ENCODE measurements around the gene ZMIZ1. TPM values are rescaled to one million over a fixed set of nuclear protein-coding genes. Genes with fewer than 3 reads are reported as not detected.

ZMIZ1 gene
- total RNA-seq, 2 donors from 2014 or later, result 27.2 to 42.2 TPM

GRCh38 chr10:79249186-79250121 lies 180.7 kb downstream of the ZMIZ1 start:
- TF ChIP-seq CTCF (IDR thresholded peaks at IDR 0.05), result no peak
- TF ChIP-seq POLR2A (IDR thresholded peaks at IDR 0.05), result no peak
- Histone ChIP-seq H3K4me1 (peaks cover 49% of the 10 kb centered on the region), H3K27me3 (no peaks in the 10 kb centered on the region), H3K9me3 (no peaks in the 10 kb centered on the region), H3K4me3 (no peak overlapping the region), H3K36me3 (replicated peaks in 1 of 2; ENCODE audit: insufficient read depth in 1 of 2, low read depth in 2 of 2) (no peaks in the 10 kb centered on the region), H3K27ac (peak overlapping the region in 2 of 4 donors; percentile 84 to 87)
- DNase-seq (no peak), ATAC-seq (no peak)
- intact Hi-C loops (cut with DNase I), result no loop called here
- WGBS, 2 donors, result 88 to 93% methylated on average over 9 to 20 of the region's 20 CpGs

DNA sequence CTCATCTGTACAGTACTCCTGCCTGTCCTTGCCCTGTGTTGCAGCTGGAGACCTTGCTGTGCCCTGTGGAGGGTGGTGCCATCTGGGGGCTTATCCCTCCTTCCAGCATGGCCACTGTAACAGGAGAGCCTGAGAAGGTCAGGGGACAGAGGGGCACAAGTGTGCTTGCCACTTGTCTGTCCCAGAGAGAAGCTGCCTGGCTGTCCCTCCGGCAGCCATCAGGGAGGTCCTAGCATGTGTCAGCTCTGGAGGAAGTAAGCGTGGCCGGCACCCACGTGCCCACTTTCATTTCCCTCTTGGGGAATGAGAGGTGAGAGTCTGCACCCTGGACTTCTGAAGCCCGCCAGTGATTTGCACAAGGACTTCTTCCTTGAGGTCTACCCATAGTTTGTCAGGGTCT lies 181.5 kb downstream of the ZMIZ1 start:
- DNase-seq, result peak in 1 of 4 donors; percentile 66
- no peaks in the 10 kb centered on the region for H3K9me3 ChIP-seq
- no peak for TF ChIP-seq POLR2A (IDR thresholded peaks at IDR 0.05)
- no peak for TF ChIP-seq CTCF (IDR thresholded peaks at IDR 0.05)
- peak overlapping the region in 2 of 4 donors; percentile 35 to 87 for H3K27ac ChIP-seq
- intact Hi-C loops (cut with DNase I), result no loop called here
- H3K36me3 ChIP-seq (replicated peaks in 1 of 2; ENCODE audit: insufficient read depth in 1 of 2, low read depth in 2 of 2), result no peaks in the 10 kb centered on the region
- no peaks in the 10 kb centered on the region for H3K27me3 ChIP-seq
- no peak for ATAC-seq
- peaks cover 41% of the 10 kb centered on the region for H3K4me1 ChIP-seq
- 49 to 70% methylated on average over 3 to 4 of the region's 5 CpGs for WGBS, 2 donors
- no peak overlapping the region for H3K4me3 ChIP-seq

DNA sequence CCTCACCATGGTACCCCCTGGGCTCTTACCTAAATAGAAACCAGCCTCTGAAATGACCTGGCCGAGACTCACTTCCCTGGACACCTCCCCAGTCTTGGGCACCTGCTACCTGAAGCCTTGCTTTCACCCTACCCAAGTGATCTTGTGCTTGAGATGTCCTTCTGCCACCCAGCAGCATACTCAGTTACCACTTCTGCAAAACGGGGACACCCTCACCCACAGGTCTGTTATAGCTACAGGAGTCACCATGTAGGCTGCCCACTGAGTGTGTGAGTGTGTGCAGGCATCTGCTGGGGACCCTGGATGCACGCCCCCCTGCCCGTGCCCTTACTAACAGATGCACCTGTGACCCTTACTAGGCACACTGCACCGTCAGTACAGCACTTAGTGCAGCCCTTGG lies 183.7 kb downstream of the ZMIZ1 start:
- no peak for TF ChIP-seq POLR2A (IDR thresholded peaks at IDR 0.05)
- Histone ChIP-seq H3K27me3 (no peaks in the 10 kb centered on the region), H3K9me3 (no peaks in the 10 kb centered on the region), H3K4me1 (peaks cover 19% of the 10 kb centered on the region), H3K4me3 (no peak overlapping the region), H3K27ac (no peak overlapping the region), H3K36me3 (replicated peaks in 1 of 2; ENCODE audit: insufficient read depth in 1 of 2, low read depth in 2 of 2) (no peaks in the 10 kb centered on the region)
- DNase-seq, result no peak
- intact Hi-C loops (cut with DNase I), result no loop called here
- no peak for ATAC-seq
- WGBS, 2 donors, result 81 to 94% methylated on average over 4 to 5 of the region's 5 CpGs

GRCh38 chr10:79252971-79253370 lies 184.2 kb downstream of the ZMIZ1 start:
- Histone ChIP-seq H3K36me3 (replicated peaks in 1 of 2; ENCODE audit: insufficient read depth in 1 of 2, low read depth in 2 of 2) (no peaks in the 10 kb centered on the region), H3K4me1 (peaks cover 14% of the 10 kb centered on the region), H3K27ac (no peak overlapping the region), H3K27me3 (no peaks in the 10 kb centered on the region), H3K4me3 (no peak overlapping the region), H3K9me3 (no peaks in the 10 kb centered on the region)
- TF ChIP-seq POLR2A (IDR thresholded peaks at IDR 0.05) (no peak), CTCF (IDR thresholded peaks at IDR 0.05) (no peak)
- no peak for DNase-seq
- ATAC-seq, result no peak
- intact Hi-C loops (cut with DNase I), result no loop called here
- 83 to 86% methylated on average over 4 of the region's 4 CpGs for WGBS, 2 donors

- Histone ChIP-seq H3K27ac (peak overlapping the region in 1 of 4 donors; percentile 20), H3K4me1 (peaks cover 10% of the 10 kb centered on the region), H3K9me3 (no peaks in the 10 kb centered on the region), H3K27me3 (no peaks in the 10 kb centered on the region), H3K36me3 (replicated peaks in 1 of 2; ENCODE audit: insufficient read depth in 1 of 2, low read depth in 2 of 2) (no peaks in the 10 kb centered on the region), H3K4me3 (no peak overlapping the region)
- ATAC-seq (no peak), DNase-seq (no peak)
- intact Hi-C loops (cut with DNase I), result no loop called here
- WGBS, 2 donors, result 83 to 87% methylated on average over 3 of the region's 3 CpGs
- TF ChIP-seq POLR2A (IDR thresholded peaks at IDR 0.05), result no peak
- TF ChIP-seq CTCF (IDR thresholded peaks at IDR 0.05), result no peak
Measured at GRCh38 chr10:79253704-79254103, 184.9 kb downstream of the ZMIZ1 start.

Data from body of pancreas (tissue), 4 donors.